HEK293 (cell line): ENCODE data around the gene FHL2.

ENCODE experiments used
- CTCF ChIA-PET: fragments of 350-600 bp; formaldehyde crosslinking; extraction: SDS; loops from one replicate; lab custom pipeline; 2021; ENCODE audit warnings: antibody characterized with exemption; lab: Yijun Ruan, JAX
- POLR2A ChIA-PET: fragments of 300-600 bp; formaldehyde crosslinking; extraction: SDS; loops from one replicate; lab custom pipeline; 2020; ENCODE audit warnings: antibody characterized with exemption, inconsistent platforms; lab: Yijun Ruan, JAX
- H3K27ac ChIP-seq: fragments of 200-500 bp; sonication (Bioruptor generic); 2 replicates; pipeline ENCODE4 v1.5.1; 2014; ENCODE audit warnings: low read depth, low read length, control low read depth, inconsistent platforms; ENCODE audit errors: extremely low read depth
- H3K36me3 ChIP-seq, 2 experiments: fragments of 200-500 bp in 1 of 2; sonication (Bioruptor generic) in 1 of 2; 1 replicate in 1 of 2; 2 replicates in 1 of 2; pipeline ENCODE4 v1.5.1; 2014 to 2017; ENCODE audit warnings: inconsistent platforms in 2 of 2, low read length in 2 of 2; ENCODE audit not compliant: control insufficient read depth in 2 of 2, insufficient read depth in 1 of 2
- H3K4me1 ChIP-seq: fragments of 200-500 bp; sonication (Bioruptor generic); 2 replicates; pipeline ENCODE4 v1.5.1; 2014; ENCODE audit warnings: mild to moderate bottlenecking, low read length, inconsistent platforms; ENCODE audit not compliant: control insufficient read depth, insufficient read depth
- H3K4me3 ChIP-seq: 2 replicates; pipeline ENCODE4 v1.5.1; 2011; ENCODE audit warnings: low read depth, mild to moderate bottlenecking, control low read depth, low read length, moderate library complexity
- H3K9me3 ChIP-seq: fragments of 200-500 bp; sonication (Bioruptor generic); 2 replicates; pipeline ENCODE4 v1.5.1; 2014; ENCODE audit warnings: low read depth, low read length, inconsistent platforms; ENCODE audit not compliant: control insufficient read depth, insufficient read depth
- GLI2 ChIP-seq: fragments of 450-650 bp; formaldehyde crosslinking; IDR thresholded peaks from 2 replicates; pipeline ENCODE4; 2017; ENCODE audit warnings: missing biosample characterization, missing genetic modification characterization, low read depth, borderline replicate concordance
- KLF10 ChIP-seq: fragments of 450-650 bp; IDR thresholded peaks from 2 replicates; pipeline ENCODE4 v1.5.1; 2018; ENCODE audit warnings: missing biosample characterization, mild to moderate bottlenecking, missing genetic modification characterization
- KLF8 ChIP-seq: fragments of 450-650 bp; formaldehyde crosslinking; IDR thresholded peaks from 2 replicates; pipeline ENCODE4 v1.5.1; 2016; ENCODE audit warnings: missing biosample characterization, missing genetic modification characterization
- SP3 ChIP-seq: fragments of 450-650 bp; formaldehyde crosslinking; IDR thresholded peaks from 2 replicates; pipeline ENCODE4 v1.5.1; 2016; ENCODE audit warnings: missing biosample characterization, missing genetic modification characterization
- YY2 ChIP-seq: fragments of 450-650 bp; formaldehyde crosslinking; IDR thresholded peaks from 2 replicates; pipeline ENCODE4 v1.5.1; 2016; ENCODE audit warnings: missing biosample characterization, missing genetic modification characterization
- ZBTB8A ChIP-seq: fragments of 450-650 bp; formaldehyde crosslinking; IDR thresholded peaks from 2 replicates; pipeline ENCODE4 v1.5.1; 2016; ENCODE audit warnings: missing biosample characterization, missing genetic modification characterization
- ZNF132 ChIP-seq: fragments of 450-650 bp; formaldehyde crosslinking; IDR thresholded peaks from 2 replicates; pipeline ENCODE4 v1.5.1; 2017; ENCODE audit warnings: missing biosample characterization, missing genetic modification characterization, borderline replicate concordance
- ZNF169 ChIP-seq: fragments of 450-650 bp; formaldehyde crosslinking; IDR thresholded peaks from 2 replicates; pipeline ENCODE4 v1.5.1; 2016; ENCODE audit warnings: missing biosample characterization, missing genetic modification characterization
- ZNF2 ChIP-seq: fragments of 450-650 bp; formaldehyde crosslinking; IDR thresholded peaks from 2 replicates; pipeline ENCODE4 v1.5.1; 2016; ENCODE audit warnings: missing biosample characterization, missing genetic modification characterization
- ZNF302 ChIP-seq: fragments of 450-650 bp; formaldehyde crosslinking; IDR thresholded peaks from 2 replicates; pipeline ENCODE4 v1.5.1; 2016; ENCODE audit warnings: missing biosample characterization, missing genetic modification characterization, low read depth
- ZNF311 ChIP-seq: fragments of 450-650 bp; formaldehyde crosslinking; IDR thresholded peaks from 2 replicates; pipeline ENCODE4 v1.5.1; 2017; ENCODE audit warnings: missing biosample characterization, missing genetic modification characterization, borderline replicate concordance
- ZNF623 ChIP-seq: fragments of 450-650 bp; formaldehyde crosslinking; IDR thresholded peaks from 2 replicates; pipeline ENCODE4 v1.5.1; 2016; ENCODE audit warnings: missing biosample characterization, missing genetic modification characterization
- ZNF658 ChIP-seq: fragments of 450-650 bp; formaldehyde crosslinking; IDR thresholded peaks from 2 replicates; pipeline ENCODE4; 2016; ENCODE audit warnings: missing biosample characterization, missing genetic modification characterization
- ZNF677 ChIP-seq: fragments of 450-650 bp; IDR thresholded peaks from 2 replicates; pipeline ENCODE4 v1.5.0; 2018; ENCODE audit warnings: missing biosample characterization, mild to moderate bottlenecking, missing genetic modification characterization, moderate library complexity
- ZNF747 ChIP-seq: fragments of 450-650 bp; formaldehyde crosslinking; IDR thresholded peaks from 2 replicates; pipeline ENCODE4 v1.5.1; 2016; ENCODE audit warnings: missing biosample characterization, missing genetic modification characterization
- ZNF768 ChIP-seq: fragments of 450-650 bp; formaldehyde crosslinking; IDR thresholded peaks from 2 replicates; pipeline ENCODE4 v1.5.1; 2018; ENCODE audit warnings: missing biosample characterization, mild to moderate bottlenecking, missing genetic modification characterization
- TF ChIP-seq, protein P1 (sequence below): fragments of 450-650 bp; IDR thresholded peaks from 2 replicates; pipeline ENCODE4 v1.5.1; 2018; ENCODE audit warnings: missing biosample characterization, mild to moderate bottlenecking, missing genetic modification characterization
- TF ChIP-seq, protein P2 (sequence below): fragments of 450-650 bp; formaldehyde crosslinking; IDR thresholded peaks from 2 replicates; pipeline ENCODE4 v1.5.1; 2016; ENCODE audit warnings: missing biosample characterization, missing genetic modification characterization, borderline replicate concordance
- TF ChIP-seq, protein P3 (sequence below): fragments of 450-650 bp; formaldehyde crosslinking; IDR thresholded peaks from 2 replicates; pipeline ENCODE4 v1.5.1; 2016; ENCODE audit warnings: missing biosample characterization, missing genetic modification characterization
- TF ChIP-seq, protein P4 (sequence below): fragments of 450-650 bp; formaldehyde crosslinking; IDR thresholded peaks from 2 replicates; pipeline ENCODE4 v1.5.0; 2017; ENCODE audit warnings: missing biosample characterization, missing genetic modification characterization, borderline replicate concordance

FHL2 gene

DNA sequence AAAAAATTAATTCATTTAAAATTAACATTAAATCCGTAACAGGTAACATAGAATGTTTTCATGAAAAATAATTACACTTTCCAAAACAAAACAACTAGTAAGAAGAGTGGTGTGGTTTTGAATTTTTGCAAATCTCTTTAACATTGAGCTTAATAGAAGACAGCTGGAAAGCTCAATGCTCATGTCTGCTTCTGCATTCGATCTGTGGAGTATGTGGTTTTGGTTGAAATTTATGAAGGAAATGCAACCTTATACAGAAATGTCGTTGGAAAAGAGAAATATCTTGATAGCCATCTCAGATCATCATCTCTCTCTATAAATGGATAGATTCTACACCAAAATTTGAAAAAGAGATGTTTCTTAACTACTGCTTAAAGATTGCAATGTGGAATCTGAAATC, 17.3 kb upstream of the FHL2 start:
- ChIA-PET CTCF (no interaction called here), POLR2A (no interaction called here)

DNA sequence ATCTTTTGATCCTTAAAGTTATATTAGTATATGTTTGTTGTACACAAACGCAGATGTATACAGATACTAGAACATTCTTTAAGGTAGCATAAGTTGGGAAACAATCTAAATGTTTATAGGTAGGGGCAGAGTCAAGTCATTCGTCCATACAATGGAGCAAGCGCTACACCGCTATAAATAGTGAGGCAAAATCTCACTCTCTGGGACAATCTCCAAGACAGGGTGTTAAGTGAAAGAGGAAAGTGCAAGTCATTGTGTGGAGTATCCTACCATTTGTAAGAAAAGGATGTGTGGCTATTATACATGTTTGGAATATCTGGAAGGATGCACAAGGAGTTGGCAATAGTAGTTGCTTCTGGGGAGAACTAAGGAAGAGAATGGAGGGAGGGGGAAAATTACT, 16.2 kb upstream of the FHL2 start:
- Histone ChIP-seq H3K4me1 (no peaks in the 10 kb centered on the region), H3K36me3 (no peaks in the 10 kb centered on the region), H3K4me3 (no peak overlapping the region), H3K9me3 (no peaks in the 10 kb centered on the region), H3K27ac (no peak overlapping the region)
- TF ChIP-seq, protein P1, sequence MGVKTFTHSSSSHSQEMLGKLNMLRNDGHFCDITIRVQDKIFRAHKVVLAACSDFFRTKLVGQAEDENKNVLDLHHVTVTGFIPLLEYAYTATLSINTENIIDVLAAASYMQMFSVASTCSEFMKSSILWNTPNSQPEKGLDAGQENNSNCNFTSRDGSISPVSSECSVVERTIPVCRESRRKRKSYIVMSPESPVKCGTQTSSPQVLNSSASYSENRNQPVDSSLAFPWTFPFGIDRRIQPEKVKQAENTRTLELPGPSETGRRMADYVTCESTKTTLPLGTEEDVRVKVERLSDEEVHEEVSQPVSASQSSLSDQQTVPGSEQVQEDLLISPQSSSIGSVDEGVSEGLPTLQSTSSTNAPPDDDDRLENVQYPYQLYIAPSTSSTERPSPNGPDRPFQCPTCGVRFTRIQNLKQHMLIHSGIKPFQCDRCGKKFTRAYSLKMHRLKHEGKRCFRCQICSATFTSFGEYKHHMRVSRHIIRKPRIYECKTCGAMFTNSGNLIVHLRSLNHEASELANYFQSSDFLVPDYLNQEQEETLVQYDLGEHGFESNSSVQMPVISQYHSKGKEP (tag by site-specific recombination): no peak
- TF ChIP-seq ZNF658 (tag by site-specific recombination) (no peak), ZNF623 (tag by site-specific recombination) (no peak), KLF8 (tag by site-specific recombination) (no peak)
- POLR2A ChIA-PET: no interaction called here
- CTCF ChIA-PET: interaction anchor here (1.1 kb wide), 1 partner anchor 11 kb away, joined by 3 read pairs; no protein-coding TSS in a partner anchor

More for the DNA sequence above, 17.3 kb upstream of the FHL2 start:
- Histone ChIP-seq H3K36me3 (no peaks in the 10 kb centered on the region), H3K4me1 (no peaks in the 10 kb centered on the region), H3K4me3 (no peak overlapping the region), H3K27ac (no peak overlapping the region), H3K9me3 (no peaks in the 10 kb centered on the region)
- TF ChIP-seq ZNF677 (no peak), ZNF169 (tag by site-specific recombination) (no peak), YY2 (tag by site-specific recombination) (no peak), KLF10 (tag by site-specific recombination) (no peak), ZNF311 (no peak), ZBTB8A (tag by site-specific recombination) (no peak), GLI2 (tag by site-specific recombination) (no peak), KLF8 (tag by site-specific recombination) (no peak), ZNF132 (tag by site-specific recombination) (no peak), SP3 (no peak), ZNF2 (tag by site-specific recombination) (no peak), ZNF768 (tag by site-specific recombination) (no peak), ZNF302 (tag by site-specific recombination) (no peak), ZNF747 (tag by site-specific recombination) (no peak)
- TF ChIP-seq, protein P2, sequence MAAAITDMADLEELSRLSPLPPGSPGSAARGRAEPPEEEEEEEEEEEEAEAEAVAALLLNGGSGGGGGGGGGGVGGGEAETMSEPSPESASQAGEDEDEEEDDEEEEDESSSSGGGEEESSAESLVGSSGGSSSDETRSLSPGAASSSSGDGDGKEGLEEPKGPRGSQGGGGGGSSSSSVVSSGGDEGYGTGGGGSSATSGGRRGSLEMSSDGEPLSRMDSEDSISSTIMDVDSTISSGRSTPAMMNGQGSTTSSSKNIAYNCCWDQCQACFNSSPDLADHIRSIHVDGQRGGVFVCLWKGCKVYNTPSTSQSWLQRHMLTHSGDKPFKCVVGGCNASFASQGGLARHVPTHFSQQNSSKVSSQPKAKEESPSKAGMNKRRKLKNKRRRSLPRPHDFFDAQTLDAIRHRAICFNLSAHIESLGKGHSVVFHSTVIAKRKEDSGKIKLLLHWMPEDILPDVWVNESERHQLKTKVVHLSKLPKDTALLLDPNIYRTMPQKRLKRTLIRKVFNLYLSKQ (tag by site-specific recombination): no peak
- TF ChIP-seq, protein P3, sequence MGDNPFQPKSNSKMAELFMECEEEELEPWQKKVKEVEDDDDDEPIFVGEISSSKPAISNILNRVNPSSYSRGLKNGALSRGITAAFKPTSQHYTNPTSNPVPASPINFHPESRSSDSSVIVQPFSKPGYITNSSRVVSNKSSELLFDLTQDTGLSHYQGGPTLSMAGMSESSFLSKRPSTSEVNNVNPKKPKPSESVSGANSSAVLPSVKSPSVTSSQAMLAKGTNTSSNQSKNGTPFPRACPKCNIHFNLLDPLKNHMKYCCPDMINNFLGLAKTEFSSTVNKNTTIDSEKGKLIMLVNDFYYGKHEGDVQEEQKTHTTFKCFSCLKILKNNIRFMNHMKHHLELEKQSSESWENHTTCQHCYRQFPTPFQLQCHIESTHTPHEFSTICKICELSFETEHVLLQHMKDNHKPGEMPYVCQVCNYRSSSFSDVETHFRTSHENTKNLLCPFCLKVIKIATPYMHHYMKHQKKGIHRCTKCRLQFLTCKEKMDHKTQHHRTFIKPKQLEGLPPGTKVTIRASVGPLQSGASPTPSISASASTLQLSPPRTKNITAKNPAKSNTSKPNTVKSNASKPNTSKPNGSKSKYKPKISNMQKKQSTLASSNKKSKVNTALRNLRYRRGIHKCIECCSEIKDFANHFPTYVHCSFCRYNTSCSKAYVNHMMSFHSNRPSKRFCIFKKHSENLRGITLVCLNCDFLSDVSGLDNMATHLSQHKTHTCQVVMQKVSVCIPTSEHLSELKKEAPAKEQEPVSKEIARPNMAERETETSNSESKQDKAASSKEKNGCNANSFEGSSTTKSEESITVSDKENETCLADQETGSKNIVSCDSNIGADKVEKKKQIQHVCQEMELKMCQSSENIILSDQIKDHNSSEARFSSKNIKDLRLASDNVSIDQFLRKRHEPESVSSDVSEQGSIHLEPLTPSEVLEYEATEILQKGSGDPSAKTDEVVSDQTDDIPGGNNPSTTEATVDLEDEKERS (tag by site-specific recombination): no peak
- TF ChIP-seq, protein P4, sequence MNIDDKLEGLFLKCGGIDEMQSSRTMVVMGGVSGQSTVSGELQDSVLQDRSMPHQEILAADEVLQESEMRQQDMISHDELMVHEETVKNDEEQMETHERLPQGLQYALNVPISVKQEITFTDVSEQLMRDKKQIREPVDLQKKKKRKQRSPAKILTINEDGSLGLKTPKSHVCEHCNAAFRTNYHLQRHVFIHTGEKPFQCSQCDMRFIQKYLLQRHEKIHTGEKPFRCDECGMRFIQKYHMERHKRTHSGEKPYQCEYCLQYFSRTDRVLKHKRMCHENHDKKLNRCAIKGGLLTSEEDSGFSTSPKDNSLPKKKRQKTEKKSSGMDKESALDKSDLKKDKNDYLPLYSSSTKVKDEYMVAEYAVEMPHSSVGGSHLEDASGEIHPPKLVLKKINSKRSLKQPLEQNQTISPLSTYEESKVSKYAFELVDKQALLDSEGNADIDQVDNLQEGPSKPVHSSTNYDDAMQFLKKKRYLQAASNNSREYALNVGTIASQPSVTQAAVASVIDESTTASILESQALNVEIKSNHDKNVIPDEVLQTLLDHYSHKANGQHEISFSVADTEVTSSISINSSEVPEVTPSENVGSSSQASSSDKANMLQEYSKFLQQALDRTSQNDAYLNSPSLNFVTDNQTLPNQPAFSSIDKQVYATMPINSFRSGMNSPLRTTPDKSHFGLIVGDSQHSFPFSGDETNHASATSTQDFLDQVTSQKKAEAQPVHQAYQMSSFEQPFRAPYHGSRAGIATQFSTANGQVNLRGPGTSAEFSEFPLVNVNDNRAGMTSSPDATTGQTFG (tag by site-specific recombination): no peak
